ENCODE data around the gene TNFRSF12A. TPM values are rescaled to one million over a fixed set of nuclear protein-coding genes. Genes with fewer than 3 reads are reported as not detected.
A peak's percentile ranks its signal among the peaks of the same experiment; 100 is the strongest.

TNFRSF12A gene
- total and polyA plus RNA-seq, 10 of the 15 experiments (the other 5 are each of a cell fraction or from before 2014, with no cell fraction given) = 0.35 to 1.7 (median 1.2) TPM; not detected in 2

DNA sequence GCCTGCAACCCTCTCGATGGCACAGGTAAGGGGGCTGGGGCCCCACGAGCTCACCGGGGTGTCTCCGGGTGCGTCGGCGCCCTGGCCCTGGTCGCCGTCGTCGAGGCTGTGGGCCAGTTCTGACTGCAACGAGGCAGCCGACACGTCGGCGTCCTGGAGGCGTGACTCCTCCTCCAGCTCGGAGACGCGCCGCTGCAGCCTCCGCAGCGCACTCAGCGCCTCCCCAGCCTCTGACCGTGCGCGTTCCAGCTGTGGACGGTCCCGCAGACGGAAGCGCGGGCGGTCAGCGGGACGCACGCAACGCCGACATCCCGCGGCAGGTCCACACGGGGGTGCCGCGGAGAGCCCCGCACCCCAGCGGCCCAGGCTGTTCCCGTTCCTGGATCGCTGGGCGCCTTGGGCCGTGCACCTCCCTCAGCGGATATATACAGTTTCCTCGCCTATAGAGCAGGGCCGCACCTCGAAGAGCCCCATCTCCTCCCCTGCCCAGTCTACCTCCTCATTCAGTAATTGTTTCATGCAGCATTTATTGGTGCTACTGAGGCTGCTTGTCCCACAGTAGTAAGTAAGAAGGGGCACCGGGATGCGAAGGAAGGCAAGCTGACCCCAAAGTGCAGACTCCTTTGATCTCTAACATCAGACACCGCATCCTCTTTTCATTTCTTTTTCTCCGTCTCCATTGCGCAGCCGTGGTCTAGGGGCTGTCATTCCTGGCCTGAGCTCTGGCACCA, 9.5 kb downstream of the TNFRSF12A start:
- FAIRE-seq (no peak), DNase-seq (ENCODE audit: low read depth, low spot score) (no peak), ATAC-seq (no peak)
- Histone ChIP-seq H4K20me1 (ENCODE audit: control insufficient read depth, insufficient read depth) (0 out of 2 replicates have a peak, but pooled peaks cover 3% of the 10 kb centered on the region), H3K27ac (ENCODE audit: control insufficient read depth, insufficient read depth) (no peak overlapping the region), H2AFZ (ENCODE audit: control insufficient read depth, low read depth, low read length) (no peak overlapping the region), H3K4me3 (no peak overlapping the region), H3K9me3 (replicated peaks; ENCODE audit: control insufficient read depth, insufficient read depth, low read length) (no peaks in the 10 kb centered on the region), H3K9ac (ENCODE audit: control insufficient read depth, insufficient read depth, low read length) (no peak overlapping the region), H3K79me2 (ENCODE audit: control insufficient read depth, insufficient read depth, low read length) (no peaks in the 10 kb centered on the region), H3K4me1 (ENCODE audit: control insufficient read depth, insufficient read depth, low read length) (peaks cover 6% of the 10 kb centered on the region), H3K4me2 (ENCODE audit: control insufficient read depth, insufficient read depth) (no peak overlapping the region; the same call in 1 of the 2 replicates), H3K27me3 (replicated peaks in 1 of 2; ENCODE audit: control insufficient read depth in 2 of 2, insufficient read depth in 2 of 2, low read length in 1 of 2) (peaks cover 7 to 8% of the 10 kb centered on the region in 2 experiments), H3K36me3 (ENCODE audit: control insufficient read depth in 2 of 2, insufficient read depth in 2 of 2, low read length in 1 of 2) (peaks cover 4 to 7% of the 10 kb centered on the region in 2 experiments; a peak in 3 of 4 replicates)
- TF ChIP-seq SUZ12 (IDR thresholded peaks at IDR 0.05; ENCODE audit: unreplicated experiment) (peak; percentile 73), GABPA (IDR thresholded peaks at IDR 0.05; ENCODE audit: low read depth) (no peak), MAX (IDR thresholded peaks at IDR 0.05; ENCODE audit: low read depth, low read length) (peak; percentile 30; the same call in 1 of the 2 replicates), KLF5 (IDR thresholded peaks at IDR 0.05; ENCODE audit: partially characterized antibody) (no peak), STAT3 (IDR thresholded peaks at IDR 0.05; ENCODE audit: low read depth, low read length) (no peak), POLR2A (IDR thresholded peaks at IDR 0.05; ENCODE audit: low read depth, low read length) (peak; percentile 22; the same call in 1 of the 2 replicates), EED (IDR thresholded peaks at IDR 0.05; ENCODE audit: low read depth) (no peak), BACH1 (IDR thresholded peaks at IDR 0.05; ENCODE audit: borderline replicate concordance) (no peak), BHLHE40 (IDR thresholded peaks at IDR 0.05; ENCODE audit: borderline replicate concordance in 1 of 2, low read depth in 2 of 2, low read length in 1 of 2) (no peak), POLR2AphosphoS2 (IDR thresholded peaks at IDR 0.05; ENCODE audit: low read depth, low read length) (no peak), YBX1 (IDR thresholded peaks at IDR 0.05) (no peak)
- TF ChIP-seq, protein P1, sequence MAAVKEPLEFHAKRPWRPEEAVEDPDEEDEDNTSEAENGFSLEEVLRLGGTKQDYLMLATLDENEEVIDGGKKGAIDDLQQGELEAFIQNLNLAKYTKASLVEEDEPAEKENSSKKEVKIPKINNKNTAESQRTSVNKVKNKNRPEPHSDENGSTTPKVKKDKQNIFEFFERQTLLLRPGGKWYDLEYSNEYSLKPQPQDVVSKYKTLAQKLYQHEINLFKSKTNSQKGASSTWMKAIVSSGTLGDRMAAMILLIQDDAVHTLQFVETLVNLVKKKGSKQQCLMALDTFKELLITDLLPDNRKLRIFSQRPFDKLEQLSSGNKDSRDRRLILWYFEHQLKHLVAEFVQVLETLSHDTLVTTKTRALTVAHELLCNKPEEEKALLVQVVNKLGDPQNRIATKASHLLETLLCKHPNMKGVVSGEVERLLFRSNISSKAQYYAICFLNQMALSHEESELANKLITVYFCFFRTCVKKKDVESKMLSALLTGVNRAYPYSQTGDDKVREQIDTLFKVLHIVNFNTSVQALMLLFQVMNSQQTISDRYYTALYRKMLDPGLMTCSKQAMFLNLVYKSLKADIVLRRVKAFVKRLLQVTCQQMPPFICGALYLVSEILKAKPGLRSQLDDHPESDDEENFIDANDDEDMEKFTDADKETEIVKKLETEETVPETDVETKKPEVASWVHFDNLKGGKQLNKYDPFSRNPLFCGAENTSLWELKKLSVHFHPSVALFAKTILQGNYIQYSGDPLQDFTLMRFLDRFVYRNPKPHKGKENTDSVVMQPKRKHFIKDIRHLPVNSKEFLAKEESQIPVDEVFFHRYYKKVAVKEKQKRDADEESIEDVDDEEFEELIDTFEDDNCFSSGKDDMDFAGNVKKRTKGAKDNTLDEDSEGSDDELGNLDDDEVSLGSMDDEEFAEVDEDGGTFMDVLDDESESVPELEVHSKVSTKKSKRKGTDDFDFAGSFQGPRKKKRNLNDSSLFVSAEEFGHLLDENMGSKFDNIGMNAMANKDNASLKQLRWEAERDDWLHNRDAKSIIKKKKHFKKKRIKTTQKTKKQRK (IDR thresholded peaks at IDR 0.05; ENCODE audit: low read depth, low read length) = no peak
- in situ Hi-C loops (cut with MboI) = no loop called here
- no TSS peak for BruUV-seq (replicated peaks)
- WGBS (ENCODE audit: insufficient coverage, insufficient replicate concordance, low lambda C conversion rate, missing lambda C conversion rate) = 15% methylated on average over 55 of the region's 59 CpGs
- ChIA-PET SMC1A (ENCODE audit: uncharacterized antibody, unreplicated experiment) (interaction anchor here (1.0 to 10.1 kb wide), 5 partner anchors 13 to 102 kb away, joined by 3 to 91 read pairs (median 4); no protein-coding TSS in a partner anchor), POLR2A (interaction anchor here (0.6 kb wide), 1 partner anchor 1972 kb away, joined by 3 read pairs; no protein-coding TSS in a partner anchor), CTCF (interaction anchor here (0.9 to 18.2 kb wide), 10 partner anchors 8 to 98 kb away, joined by 3 to 421 read pairs (median 23); no protein-coding TSS in a partner anchor), RAD21 (ENCODE audit: unreplicated experiment) (interaction anchor here (2.4 to 6.5 kb wide), 2 partner anchors 26 to 100 kb away, joined by 32 to 94 read pairs; no protein-coding TSS in a partner anchor)
- intact Hi-C loops (cut with micrococcal nuclease; ENCODE audit: unreplicated experiment) = no loop called here
